ENCODE results near the gene MED22. TPM values are rescaled to one million over a fixed set of nuclear protein-coding genes. Genes with fewer than 3 reads are reported as not detected.

The MED22 gene
- total and polyA plus RNA-seq, 2 of the 8 experiments (the other 6 are each of a cell fraction or from before 2014, with no cell fraction given): 56.4 to 68.4 TPM

DNA sequence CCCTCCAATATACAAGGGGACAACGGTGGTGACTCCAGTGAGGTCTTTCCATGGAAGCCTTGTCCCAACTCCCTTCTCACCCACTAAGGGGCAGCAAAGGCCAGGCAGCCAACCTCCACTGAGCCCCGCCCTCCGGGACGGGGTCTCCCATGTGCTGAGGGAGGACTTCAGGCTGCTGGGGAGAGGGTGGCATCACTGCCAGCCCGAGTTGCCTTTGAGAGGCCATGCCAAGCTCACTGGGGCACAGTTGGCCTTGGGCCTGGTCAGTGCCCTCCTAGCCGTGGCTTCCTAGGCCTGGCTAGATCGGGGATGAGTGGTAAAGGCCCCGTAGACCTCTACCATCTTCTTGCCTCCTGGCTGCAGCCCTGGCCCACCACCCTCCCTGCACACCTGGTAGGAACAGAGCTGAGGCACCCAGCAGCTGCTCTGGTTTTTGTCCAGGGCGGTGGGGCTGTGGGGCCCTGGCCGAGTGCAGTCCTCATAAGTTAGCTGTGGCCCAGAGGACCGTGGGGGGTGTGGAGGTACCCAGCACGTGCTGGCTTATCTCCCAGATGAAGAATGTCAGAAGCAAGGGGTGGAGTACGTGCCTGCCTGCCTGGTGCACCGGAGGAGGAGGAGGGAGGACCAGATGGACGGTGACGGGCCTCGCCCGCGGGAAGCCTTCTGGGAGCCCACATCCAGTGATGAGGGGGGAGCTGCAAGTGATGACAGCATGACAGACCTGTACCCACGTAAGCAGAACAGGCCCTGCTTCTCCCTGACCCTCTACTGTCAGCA lies 11.7 kb upstream of the MED22 start (continued):
- TF ChIP-seq, protein P1, sequence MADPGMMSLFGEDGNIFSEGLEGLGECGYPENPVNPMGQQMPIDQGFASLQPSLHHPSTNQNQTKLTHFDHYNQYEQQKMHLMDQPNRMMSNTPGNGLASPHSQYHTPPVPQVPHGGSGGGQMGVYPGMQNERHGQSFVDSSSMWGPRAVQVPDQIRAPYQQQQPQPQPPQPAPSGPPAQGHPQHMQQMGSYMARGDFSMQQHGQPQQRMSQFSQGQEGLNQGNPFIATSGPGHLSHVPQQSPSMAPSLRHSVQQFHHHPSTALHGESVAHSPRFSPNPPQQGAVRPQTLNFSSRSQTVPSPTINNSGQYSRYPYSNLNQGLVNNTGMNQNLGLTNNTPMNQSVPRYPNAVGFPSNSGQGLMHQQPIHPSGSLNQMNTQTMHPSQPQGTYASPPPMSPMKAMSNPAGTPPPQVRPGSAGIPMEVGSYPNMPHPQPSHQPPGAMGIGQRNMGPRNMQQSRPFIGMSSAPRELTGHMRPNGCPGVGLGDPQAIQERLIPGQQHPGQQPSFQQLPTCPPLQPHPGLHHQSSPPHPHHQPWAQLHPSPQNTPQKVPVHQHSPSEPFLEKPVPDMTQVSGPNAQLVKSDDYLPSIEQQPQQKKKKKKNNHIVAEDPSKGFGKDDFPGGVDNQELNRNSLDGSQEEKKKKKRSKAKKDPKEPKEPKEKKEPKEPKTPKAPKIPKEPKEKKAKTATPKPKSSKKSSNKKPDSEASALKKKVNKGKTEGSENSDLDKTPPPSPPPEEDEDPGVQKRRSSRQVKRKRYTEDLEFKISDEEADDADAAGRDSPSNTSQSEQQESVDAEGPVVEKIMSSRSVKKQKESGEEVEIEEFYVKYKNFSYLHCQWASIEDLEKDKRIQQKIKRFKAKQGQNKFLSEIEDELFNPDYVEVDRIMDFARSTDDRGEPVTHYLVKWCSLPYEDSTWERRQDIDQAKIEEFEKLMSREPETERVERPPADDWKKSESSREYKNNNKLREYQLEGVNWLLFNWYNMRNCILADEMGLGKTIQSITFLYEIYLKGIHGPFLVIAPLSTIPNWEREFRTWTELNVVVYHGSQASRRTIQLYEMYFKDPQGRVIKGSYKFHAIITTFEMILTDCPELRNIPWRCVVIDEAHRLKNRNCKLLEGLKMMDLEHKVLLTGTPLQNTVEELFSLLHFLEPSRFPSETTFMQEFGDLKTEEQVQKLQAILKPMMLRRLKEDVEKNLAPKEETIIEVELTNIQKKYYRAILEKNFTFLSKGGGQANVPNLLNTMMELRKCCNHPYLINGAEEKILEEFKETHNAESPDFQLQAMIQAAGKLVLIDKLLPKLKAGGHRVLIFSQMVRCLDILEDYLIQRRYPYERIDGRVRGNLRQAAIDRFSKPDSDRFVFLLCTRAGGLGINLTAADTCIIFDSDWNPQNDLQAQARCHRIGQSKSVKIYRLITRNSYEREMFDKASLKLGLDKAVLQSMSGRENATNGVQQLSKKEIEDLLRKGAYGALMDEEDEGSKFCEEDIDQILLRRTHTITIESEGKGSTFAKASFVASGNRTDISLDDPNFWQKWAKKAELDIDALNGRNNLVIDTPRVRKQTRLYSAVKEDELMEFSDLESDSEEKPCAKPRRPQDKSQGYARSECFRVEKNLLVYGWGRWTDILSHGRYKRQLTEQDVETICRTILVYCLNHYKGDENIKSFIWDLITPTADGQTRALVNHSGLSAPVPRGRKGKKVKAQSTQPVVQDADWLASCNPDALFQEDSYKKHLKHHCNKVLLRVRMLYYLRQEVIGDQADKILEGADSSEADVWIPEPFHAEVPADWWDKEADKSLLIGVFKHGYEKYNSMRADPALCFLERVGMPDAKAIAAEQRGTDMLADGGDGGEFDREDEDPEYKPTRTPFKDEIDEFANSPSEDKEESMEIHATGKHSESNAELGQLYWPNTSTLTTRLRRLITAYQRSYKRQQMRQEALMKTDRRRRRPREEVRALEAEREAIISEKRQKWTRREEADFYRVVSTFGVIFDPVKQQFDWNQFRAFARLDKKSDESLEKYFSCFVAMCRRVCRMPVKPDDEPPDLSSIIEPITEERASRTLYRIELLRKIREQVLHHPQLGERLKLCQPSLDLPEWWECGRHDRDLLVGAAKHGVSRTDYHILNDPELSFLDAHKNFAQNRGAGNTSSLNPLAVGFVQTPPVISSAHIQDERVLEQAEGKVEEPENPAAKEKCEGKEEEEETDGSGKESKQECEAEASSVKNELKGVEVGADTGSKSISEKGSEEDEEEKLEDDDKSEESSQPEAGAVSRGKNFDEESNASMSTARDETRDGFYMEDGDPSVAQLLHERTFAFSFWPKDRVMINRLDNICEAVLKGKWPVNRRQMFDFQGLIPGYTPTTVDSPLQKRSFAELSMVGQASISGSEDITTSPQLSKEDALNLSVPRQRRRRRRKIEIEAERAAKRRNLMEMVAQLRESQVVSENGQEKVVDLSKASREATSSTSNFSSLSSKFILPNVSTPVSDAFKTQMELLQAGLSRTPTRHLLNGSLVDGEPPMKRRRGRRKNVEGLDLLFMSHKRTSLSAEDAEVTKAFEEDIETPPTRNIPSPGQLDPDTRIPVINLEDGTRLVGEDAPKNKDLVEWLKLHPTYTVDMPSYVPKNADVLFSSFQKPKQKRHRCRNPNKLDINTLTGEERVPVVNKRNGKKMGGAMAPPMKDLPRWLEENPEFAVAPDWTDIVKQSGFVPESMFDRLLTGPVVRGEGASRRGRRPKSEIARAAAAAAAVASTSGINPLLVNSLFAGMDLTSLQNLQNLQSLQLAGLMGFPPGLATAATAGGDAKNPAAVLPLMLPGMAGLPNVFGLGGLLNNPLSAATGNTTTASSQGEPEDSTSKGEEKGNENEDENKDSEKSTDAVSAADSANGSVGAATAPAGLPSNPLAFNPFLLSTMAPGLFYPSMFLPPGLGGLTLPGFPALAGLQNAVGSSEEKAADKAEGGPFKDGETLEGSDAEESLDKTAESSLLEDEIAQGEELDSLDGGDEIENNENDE (IDR thresholded peaks at IDR 0.05; ENCODE audit: insufficient replicate concordance, low read length): no peak
- no peak for TF ChIP-seq ZNF274 (IDR thresholded peaks at IDR 0.05; ENCODE audit: borderline replicate concordance, extremely low read depth, low read length)
- TF ChIP-seq FOSL1 (IDR thresholded peaks at IDR 0.05; ENCODE audit: insufficient read depth, low read depth, low read length): no peak
- TF ChIP-seq TBP (IDR thresholded peaks at IDR 0.05; ENCODE audit: low read depth, low read length): no peak
- TF ChIP-seq, protein P2, sequence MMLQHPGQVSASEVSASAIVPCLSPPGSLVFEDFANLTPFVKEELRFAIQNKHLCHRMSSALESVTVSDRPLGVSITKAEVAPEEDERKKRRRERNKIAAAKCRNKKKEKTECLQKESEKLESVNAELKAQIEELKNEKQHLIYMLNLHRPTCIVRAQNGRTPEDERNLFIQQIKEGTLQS (IDR thresholded peaks at IDR 0.05; ENCODE audit: insufficient read depth, low read depth, low read length): no peak
- TF ChIP-seq, protein P3, sequence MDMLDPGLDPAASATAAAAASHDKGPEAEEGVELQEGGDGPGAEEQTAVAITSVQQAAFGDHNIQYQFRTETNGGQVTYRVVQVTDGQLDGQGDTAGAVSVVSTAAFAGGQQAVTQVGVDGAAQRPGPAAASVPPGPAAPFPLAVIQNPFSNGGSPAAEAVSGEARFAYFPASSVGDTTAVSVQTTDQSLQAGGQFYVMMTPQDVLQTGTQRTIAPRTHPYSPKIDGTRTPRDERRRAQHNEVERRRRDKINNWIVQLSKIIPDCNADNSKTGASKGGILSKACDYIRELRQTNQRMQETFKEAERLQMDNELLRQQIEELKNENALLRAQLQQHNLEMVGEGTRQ (IDR thresholded peaks at IDR 0.05; ENCODE audit: low read length): no peak
- peak; percentile 78 to 84 for TF ChIP-seq RAD21 (IDR thresholded peaks at IDR 0.05 in 1 of 2, conservative IDR thresholded peaks at IDR 0.05 in 1 of 2; ENCODE audit: low read depth in 2 of 2, low read length in 2 of 2)
- TF ChIP-seq BRCA1 (IDR thresholded peaks at IDR 0.05; ENCODE audit: low read depth, low read length): no peak

Data from H1 (cell line).